PC-3 (cell line): ENCODE results near the gene NR4A3.

Source experiments
- EZH2 ChIP-seq: fragments of 300-600 bp; sonication (generic); IDR thresholded peaks from one replicate; pipeline ENCODE4 v1.6.1; 2017; ENCODE audit warnings: antibody characterized with exemption, mild to moderate bottlenecking, low read length; ENCODE audit not compliant: unreplicated experiment
- EZH2phosphoT487 ChIP-seq: fragments of 300-600 bp; sonication (generic); IDR thresholded peaks from 2 replicates; pipeline ENCODE4 v1.6.1; 2018; ENCODE audit warnings: mild to moderate bottlenecking, antibody characterized with exemption, low read length, borderline replicate concordance
- TF ChIP-seq, protein P1 (sequence below): fragments of 300-600 bp; sonication (generic); conservative IDR thresholded peaks from 2 replicates; pipeline ENCODE4 v1.5.1; 2017; ENCODE audit warnings: antibody characterized with exemption, low read depth, mild to moderate bottlenecking, low read length

- TF ChIP-seq, protein P1, sequence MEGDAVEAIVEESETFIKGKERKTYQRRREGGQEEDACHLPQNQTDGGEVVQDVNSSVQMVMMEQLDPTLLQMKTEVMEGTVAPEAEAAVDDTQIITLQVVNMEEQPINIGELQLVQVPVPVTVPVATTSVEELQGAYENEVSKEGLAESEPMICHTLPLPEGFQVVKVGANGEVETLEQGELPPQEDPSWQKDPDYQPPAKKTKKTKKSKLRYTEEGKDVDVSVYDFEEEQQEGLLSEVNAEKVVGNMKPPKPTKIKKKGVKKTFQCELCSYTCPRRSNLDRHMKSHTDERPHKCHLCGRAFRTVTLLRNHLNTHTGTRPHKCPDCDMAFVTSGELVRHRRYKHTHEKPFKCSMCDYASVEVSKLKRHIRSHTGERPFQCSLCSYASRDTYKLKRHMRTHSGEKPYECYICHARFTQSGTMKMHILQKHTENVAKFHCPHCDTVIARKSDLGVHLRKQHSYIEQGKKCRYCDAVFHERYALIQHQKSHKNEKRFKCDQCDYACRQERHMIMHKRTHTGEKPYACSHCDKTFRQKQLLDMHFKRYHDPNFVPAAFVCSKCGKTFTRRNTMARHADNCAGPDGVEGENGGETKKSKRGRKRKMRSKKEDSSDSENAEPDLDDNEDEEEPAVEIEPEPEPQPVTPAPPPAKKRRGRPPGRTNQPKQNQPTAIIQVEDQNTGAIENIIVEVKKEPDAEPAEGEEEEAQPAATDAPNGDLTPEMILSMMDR: no peak
- TF ChIP-seq EZH2: no peak
- no peak for TF ChIP-seq EZH2phosphoT487
These were observed 48.4 kb downstream of the NR4A3 start for GRCh38 chr9:99870126-99870525.
